BJ (cell line): ENCODE data around the gene FADS1. TPM values are rescaled to one million over a fixed set of nuclear protein-coding genes. Genes with fewer than 3 reads are reported as not detected.

Experiments
- CTCF ChIA-PET: fragments of 350-600 bp; formaldehyde crosslinking; extraction: SDS; loops from one replicate; lab custom pipeline; 2021; ENCODE audit warnings: antibody characterized with exemption, inconsistent platforms; lab: Yijun Ruan, JAX
- POLR2A ChIA-PET: fragments of 300-600 bp; sonication (Branson Sonifier 250); formaldehyde crosslinking; extraction: SDS; loops from one replicate; lab custom pipeline; 2021; ENCODE audit warnings: antibody characterized with exemption; lab: Charles Lee
- DNase-seq: peaks from one replicate; pipeline ENCODE4 v3.0.0-alpha.2; 2011; ENCODE audit warnings: low read depth
- H3K27me3 ChIP-seq: 2 replicates; pipeline ENCODE4 v1.6.0; 2011; ENCODE audit warnings: low read length; ENCODE audit not compliant: control insufficient read depth, insufficient read depth
- H3K36me3 ChIP-seq: 2 replicates; pipeline ENCODE4 v1.5.1; 2011; ENCODE audit warnings: low read length; ENCODE audit not compliant: control insufficient read depth, insufficient read depth
- H3K4me3 ChIP-seq: 2 replicates; pipeline ENCODE4 v1.5.1; 2011; ENCODE audit warnings: low read depth, mild to moderate bottlenecking, control low read depth, low read length
- polyA plus RNA-seq: library from polyadenylated mRNA; depleted of rRNA; stranded (reverse); fragments of >200 nt; gene quantifications from 2 replicates; pipeline ENCODE4 v1.2.3, GENCODE V29; 2011
- TF ChIP-seq, protein P1 (sequence below): IDR thresholded peaks from 2 replicates; pipeline ENCODE4 v1.5.1; 2011; ENCODE audit warnings: low read depth, mild to moderate bottlenecking, control low read depth, inconsistent platforms, low read length, moderate library complexity; ENCODE audit not compliant: insufficient read depth

FADS1 gene
- polyA plus RNA-seq, 1 experiment, result 58.0 TPM

DNA sequence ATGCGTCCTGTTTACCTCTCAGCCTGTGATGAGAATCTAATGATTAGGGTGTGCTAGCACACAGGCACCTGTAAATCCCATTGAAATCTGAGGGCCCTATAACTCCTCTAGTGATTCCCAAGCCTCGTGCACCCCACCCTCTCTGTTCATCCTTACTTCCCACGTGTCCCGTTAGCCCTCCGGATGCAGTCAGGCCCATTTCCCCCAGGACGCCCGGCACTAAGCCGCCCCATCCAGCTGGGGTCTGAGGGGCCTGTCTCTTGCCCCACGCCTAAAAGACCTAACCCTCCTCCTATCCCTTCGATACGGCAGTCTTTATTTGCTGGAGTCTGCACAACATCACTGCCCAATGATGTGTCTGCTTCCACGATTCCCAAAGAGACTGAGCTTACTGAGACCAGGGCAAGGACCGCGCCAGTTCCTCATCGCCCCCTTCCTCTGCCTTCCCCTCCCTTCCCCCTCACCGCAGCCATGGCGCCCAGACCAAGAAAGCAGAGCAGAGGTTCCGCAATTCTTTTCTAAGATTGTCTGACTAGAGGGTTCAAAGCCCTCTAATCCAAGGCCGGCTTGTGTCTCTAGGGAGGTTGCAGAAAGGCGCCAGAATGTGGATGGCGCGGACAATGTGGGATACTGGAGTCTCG lies 10.2 kb upstream of the FADS1 start:
- peak overlapping the region; percentile 82 for H3K4me3 ChIP-seq
- POLR2A ChIA-PET, result no interaction called here
- CTCF ChIA-PET, result interaction anchor here (1.0 to 4.8 kb wide), 2 partner anchors 9 to 255 kb away, joined by 4 to 22 read pairs; partner anchors contain the start of gene FADS1
- no peaks in the 10 kb centered on the region; the same call in 1 of the 2 replicates for H3K36me3 ChIP-seq
- no peaks in the 10 kb centered on the region for H3K27me3 ChIP-seq
- TF ChIP-seq, protein P1, sequence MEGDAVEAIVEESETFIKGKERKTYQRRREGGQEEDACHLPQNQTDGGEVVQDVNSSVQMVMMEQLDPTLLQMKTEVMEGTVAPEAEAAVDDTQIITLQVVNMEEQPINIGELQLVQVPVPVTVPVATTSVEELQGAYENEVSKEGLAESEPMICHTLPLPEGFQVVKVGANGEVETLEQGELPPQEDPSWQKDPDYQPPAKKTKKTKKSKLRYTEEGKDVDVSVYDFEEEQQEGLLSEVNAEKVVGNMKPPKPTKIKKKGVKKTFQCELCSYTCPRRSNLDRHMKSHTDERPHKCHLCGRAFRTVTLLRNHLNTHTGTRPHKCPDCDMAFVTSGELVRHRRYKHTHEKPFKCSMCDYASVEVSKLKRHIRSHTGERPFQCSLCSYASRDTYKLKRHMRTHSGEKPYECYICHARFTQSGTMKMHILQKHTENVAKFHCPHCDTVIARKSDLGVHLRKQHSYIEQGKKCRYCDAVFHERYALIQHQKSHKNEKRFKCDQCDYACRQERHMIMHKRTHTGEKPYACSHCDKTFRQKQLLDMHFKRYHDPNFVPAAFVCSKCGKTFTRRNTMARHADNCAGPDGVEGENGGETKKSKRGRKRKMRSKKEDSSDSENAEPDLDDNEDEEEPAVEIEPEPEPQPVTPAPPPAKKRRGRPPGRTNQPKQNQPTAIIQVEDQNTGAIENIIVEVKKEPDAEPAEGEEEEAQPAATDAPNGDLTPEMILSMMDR, result no peak
- no peak for DNase-seq

DNA sequence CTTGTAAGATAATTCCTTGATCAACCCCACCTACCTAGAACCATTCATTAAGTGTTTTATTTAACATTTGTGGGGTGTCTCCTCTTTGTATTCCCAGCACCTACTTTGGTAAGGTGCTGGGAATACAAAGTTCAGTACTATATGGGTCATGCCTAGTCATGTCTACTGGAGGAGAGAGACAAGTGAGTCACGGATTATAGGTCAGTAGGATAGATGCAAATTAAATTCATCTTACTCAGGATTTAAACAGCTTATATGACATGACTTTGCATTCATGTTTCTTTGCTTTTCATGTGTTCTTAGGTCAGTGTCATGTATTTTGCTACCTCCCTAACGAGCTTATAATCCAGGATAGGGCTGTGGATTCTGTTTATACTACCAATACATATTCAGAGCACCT lies 3.4 kb upstream of the FADS1 start:
- Histone ChIP-seq H3K27me3 (no peaks in the 10 kb centered on the region), H3K4me3 (no peak overlapping the region), H3K36me3 (no peaks in the 10 kb centered on the region)
- no peak for DNase-seq
- POLR2A ChIA-PET, result no interaction called here
- CTCF ChIA-PET, result interaction anchor here (1.4 to 1.6 kb wide), 2 partner anchors 8 to 23 kb away, joined by 5 to 6 read pairs; partner anchors contain the start of gene FADS2
- TF ChIP-seq, protein P1, result no peak

DNA sequence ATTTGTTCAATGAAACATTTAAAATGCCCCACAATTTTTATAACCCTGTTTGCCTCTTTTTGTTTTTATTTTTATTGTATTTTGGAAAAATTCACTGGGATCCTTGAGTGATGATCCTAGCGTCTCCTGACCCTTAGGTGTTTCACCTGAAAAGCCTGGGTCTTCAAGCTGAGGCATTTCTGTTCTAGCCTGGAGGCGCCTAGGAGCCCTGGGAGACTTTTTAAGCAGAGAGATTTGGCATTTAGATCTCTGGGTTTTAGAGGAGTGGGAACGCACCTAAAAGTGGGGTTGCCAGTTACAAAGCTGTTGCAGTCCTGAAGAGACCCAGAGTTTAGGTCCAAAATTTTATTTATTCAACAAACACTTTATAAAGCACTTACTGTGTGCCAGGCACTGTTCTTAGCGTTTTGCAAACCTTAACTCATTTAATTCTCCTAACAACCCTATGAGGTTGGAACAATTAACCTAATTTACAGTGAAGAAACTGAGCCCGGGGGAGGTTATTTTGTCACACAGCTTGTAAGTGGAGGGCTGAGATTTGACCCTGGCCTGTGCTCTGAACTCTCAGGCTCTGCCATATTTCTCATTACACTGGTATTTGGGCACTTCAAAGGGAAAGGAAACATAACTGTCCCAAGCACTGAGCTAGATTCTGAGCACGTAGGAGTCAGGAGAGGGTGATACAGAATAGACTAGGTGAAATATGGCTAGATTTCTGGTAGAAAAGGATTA lies 834 bp upstream of the FADS1 start:
- ChIA-PET POLR2A (no interaction called here), CTCF (interaction anchor here (0.8 to 2.8 kb wide), 5 partner anchors 11 to 290 kb away, joined by 3 to 22 read pairs (median 4); partner anchors contain the start of gene FADS2)
- peak overlapping the region; percentile 65 for H3K4me3 ChIP-seq
- no peak for DNase-seq
- 0 out of 2 replicates have a peak, but pooled peaks cover 2% of the 10 kb centered on the region for H3K36me3 ChIP-seq
- H3K27me3 ChIP-seq, result no peaks in the 10 kb centered on the region
- TF ChIP-seq, protein P1, result no peak

DNA sequence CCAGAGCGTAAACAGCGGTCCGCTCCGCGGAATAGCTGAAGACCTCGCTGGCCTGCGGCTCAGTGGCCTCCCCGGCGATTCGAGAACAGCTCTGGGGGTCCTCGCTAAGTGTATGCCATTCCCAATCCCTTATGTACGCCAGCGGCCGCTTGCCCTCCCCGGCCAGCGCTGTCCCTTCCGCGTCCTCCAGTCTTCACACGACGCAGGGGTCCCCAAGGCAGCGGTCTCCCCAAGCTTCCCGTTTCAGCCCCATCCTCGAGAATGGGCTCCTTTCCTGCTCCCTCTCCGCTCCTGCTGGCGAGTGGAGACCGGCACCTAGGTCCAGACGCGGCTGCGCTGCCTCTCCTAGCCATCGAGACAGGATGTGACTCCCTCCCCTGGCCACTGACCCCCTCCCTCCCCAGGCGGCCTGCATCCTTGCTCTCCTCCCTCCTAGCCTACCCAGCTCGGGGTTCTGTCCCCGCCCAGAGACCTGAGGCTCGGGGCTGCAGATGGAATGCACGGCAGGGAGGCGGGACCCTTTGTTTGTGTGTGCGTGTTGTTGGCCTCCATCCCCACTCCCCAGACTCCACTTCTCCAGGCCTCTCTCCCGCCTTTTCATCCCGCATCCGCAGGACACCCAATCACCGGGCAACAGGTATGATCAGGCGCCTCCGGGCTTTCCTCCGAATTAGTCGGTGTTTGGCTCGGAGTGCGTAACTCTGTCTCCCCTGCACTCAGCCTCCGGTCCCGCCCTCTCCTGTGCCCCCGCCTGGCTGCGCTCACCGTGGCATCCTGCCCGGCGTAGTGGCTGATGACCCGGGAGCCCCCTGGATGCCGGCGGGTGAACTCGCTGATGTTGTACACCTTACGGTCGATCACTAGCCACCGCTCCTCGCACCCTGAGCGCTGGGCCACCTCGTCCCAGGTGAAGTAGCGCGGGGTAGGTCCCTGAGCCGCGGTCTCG lies 740 bp downstream of the FADS1 start:
- no peak for DNase-seq
- TF ChIP-seq, protein P1, result no peak
- H3K27me3 ChIP-seq, result no peaks in the 10 kb centered on the region
- peaks cover 10% of the 10 kb centered on the region for H3K36me3 ChIP-seq
- ChIA-PET CTCF (interaction anchor here (0.8 to 2.8 kb wide), 12 partner anchors 12 to 295 kb away, joined by 3 to 22 read pairs (median 6); partner anchors contain the start of gene FADS2), POLR2A (interaction anchor here (0.6 kb wide), 1 partner anchor 19 kb away, joined by 20 read pairs; no protein-coding TSS in a partner anchor)
- H3K4me3 ChIP-seq, result peak overlapping the region; percentile 65
